Endothelial cell of umbilical vein (primary cell): ENCODE measurements around the gene SLC34A2. TPM values are rescaled to one million over a fixed set of nuclear protein-coding genes. Genes with fewer than 3 reads are reported as not detected.

Experiments used
- BruUV-seq: library from RNA; stranded (reverse); fragments of 400-500 nt; replicated peaks from 2 replicates; lab custom pipeline; 2021; lab: Mats Ljungman, UMichigan
- CTCF ChIA-PET: fragments of 300-600, 350-600 bp; sonication (Branson Sonifier 250); formaldehyde crosslinking; loops from one replicate; lab custom pipeline; 2021; ENCODE audit warnings: antibody characterized with exemption, inconsistent platforms; lab: Charles Lee
- POLR2A ChIA-PET: fragments of 300-600, 350-600 bp; sonication (Branson Sonifier 250); formaldehyde crosslinking; loops from one replicate; lab custom pipeline; 2021; ENCODE audit warnings: antibody characterized with exemption, inconsistent platforms; lab: Charles Lee
- DNase-seq: peaks from one replicate; pipeline ENCODE4 v3.0.0-alpha.2; 2011; ENCODE audit warnings: low read depth, low spot score
- FAIRE-seq: peaks from 2 replicates; lab custom pipeline; 2011; peaks lifted over from hg19 to GRCh38; lab: Jason Lieb, UNC
- H2AFZ ChIP-seq: 2 replicates; pipeline ENCODE4 v1.6.0; 2012; ENCODE audit warnings: low read depth, low read length, control low read depth, inconsistent platforms
- H3K27ac ChIP-seq: 2 replicates; pipeline ENCODE4 v1.5.1; 2011; ENCODE audit warnings: low read depth, mild to moderate bottlenecking, control low read depth, low read length, moderate library complexity; ENCODE audit not compliant: insufficient read depth
- H3K27me3 ChIP-seq, 2 experiments: 2 replicates each; pipeline versions ENCODE4 v1.6.0 to v1.6.1; 2011; ENCODE audit warnings: low read length in 2 of 2, mixed read lengths in 1 of 2; ENCODE audit not compliant: control insufficient read depth in 2 of 2, insufficient read depth in 2 of 2
- H3K36me3 ChIP-seq, 2 experiments: 2 replicates in 1 of 2; 3 replicates in 1 of 2; pipeline ENCODE4 v1.5.1; 2011; ENCODE audit warnings: low read length in 2 of 2, mild to moderate bottlenecking in 1 of 2, moderate library complexity in 1 of 2; ENCODE audit not compliant: control insufficient read depth in 2 of 2, insufficient read depth in 2 of 2; ENCODE audit errors: extremely low read depth in 1 of 2
- H3K4me1 ChIP-seq: 3 replicates; pipeline ENCODE4 v1.5.1; 2011; ENCODE audit warnings: mild to moderate bottlenecking, low read length; ENCODE audit not compliant: control insufficient read depth, insufficient read depth; ENCODE audit errors: extremely low read depth
- H3K4me2 ChIP-seq: 2 replicates; pipeline ENCODE4 v1.6.1; 2011; ENCODE audit warnings: low read length, control low read depth, mixed read lengths; ENCODE audit not compliant: insufficient read depth
- H3K4me3 ChIP-seq, 3 experiments: fragments of 200-600 bp in 1 of 3; sonication (generic), shearing (Covaris generic) in 1 of 3; replicated peaks in 1 of 3; 2 replicates each; pipeline ENCODE4 v1.5.1; 2011 to 2016; ENCODE audit warnings: control low read depth in 3 of 3, low read length in 3 of 3, mild to moderate bottlenecking in 2 of 3, inconsistent platforms in 1 of 3, low read depth in 1 of 3, moderate library complexity in 1 of 3; ENCODE audit not compliant: insufficient read depth in 1 of 3
- H3K79me2 ChIP-seq: 2 replicates; pipeline ENCODE4 v1.6.0; 2012; ENCODE audit warnings: low read length, inconsistent platforms; ENCODE audit not compliant: control insufficient read depth, insufficient read depth
- H3K9ac ChIP-seq: replicated peaks from 2 replicates; pipeline ENCODE3; 2011; ENCODE audit warnings: low read length, control low read depth; ENCODE audit not compliant: insufficient read depth; ENCODE audit errors: extremely low read depth
- H3K9me1 ChIP-seq: replicated peaks from 3 replicates; pipeline ENCODE4 v1.6.0; 2011; ENCODE audit warnings: mild to moderate bottlenecking, low read length; ENCODE audit not compliant: control insufficient read depth, insufficient read depth; ENCODE audit errors: extremely low read depth
- H3K9me3 ChIP-seq: replicated peaks from 2 replicates; pipeline ENCODE4 v1.5.1; 2012; ENCODE audit warnings: low read length, inconsistent platforms; ENCODE audit not compliant: control insufficient read depth, insufficient read depth
- H4K20me1 ChIP-seq: replicated peaks from 2 replicates; pipeline ENCODE3; 2011; ENCODE audit warnings: mild to moderate bottlenecking, low read length; ENCODE audit not compliant: control insufficient read depth, insufficient read depth; ENCODE audit errors: extremely low read depth
- EZH2 ChIP-seq: IDR thresholded peaks from 2 replicates; pipeline ENCODE4 v1.6.1; 2012; ENCODE audit warnings: borderline replicate concordance, low read depth, mild to moderate bottlenecking, moderate library complexity, low read length, inconsistent platforms; ENCODE audit not compliant: severe bottlenecking
- FOS ChIP-seq: IDR thresholded peaks from 2 replicates; pipeline ENCODE4 v1.6.1; 2011; ENCODE audit warnings: mild to moderate bottlenecking, low read length, moderate library complexity, borderline replicate concordance; ENCODE audit not compliant: insufficient read depth
- GATA2 ChIP-seq: IDR thresholded peaks from 2 replicates; pipeline ENCODE4 v1.7.0; 2011; ENCODE audit warnings: low read depth, mild to moderate bottlenecking, moderate library complexity, mixed read lengths, low read length; ENCODE audit not compliant: insufficient read length, insufficient read depth
- JUN ChIP-seq: IDR thresholded peaks from 2 replicates; pipeline ENCODE4 v1.6.1; 2011; ENCODE audit warnings: borderline replicate concordance, low read depth; ENCODE audit not compliant: insufficient read length, insufficient read depth
- MYC ChIP-seq: IDR thresholded peaks from one replicate; pipeline ENCODE4 v1.6.1; 2011; ENCODE audit warnings: mild to moderate bottlenecking, low read depth, low read length
- POLR2A ChIP-seq: IDR thresholded peaks from 2 replicates; pipeline ENCODE4 v1.6.1; 2012; ENCODE audit warnings: low read depth, mild to moderate bottlenecking, control low read depth, low read length
- POLR2AphosphoS5 ChIP-seq: IDR thresholded peaks from 2 replicates; pipeline ENCODE4 v1.6.1; 2012; ENCODE audit warnings: low read depth, mild to moderate bottlenecking, control low read depth, low read length, moderate library complexity; ENCODE audit not compliant: insufficient read depth
- dilution Hi-C: fragments of 300-500 bp; cut with MboI; formaldehyde crosslinking; loops from one replicate; pipeline ENCODE4 v1.15.0; 2019; ENCODE audit warnings: low sequenced_read_pairs; ENCODE audit not compliant: extremely low pct_ligation_motif_present
- intact Hi-C: fragments of 100-400 bp; cut with micrococcal nuclease; formaldehyde crosslinking; loops from one replicate; pipeline ENCODE4 v1.10.0; 2022
- polyA plus RNA-seq, 4 experiments: library from polyadenylated mRNA; depleted of rRNA in 3 of 4; stranded (reverse) in 3 of 4; unstranded in 1 of 4; fragments of >200 nt; gene quantifications; 2 replicates each; pipeline versions ENCODE4 v1.2.1 to v1.2.3, GENCODE V29; 2011 to 2012; ENCODE audit warnings: missing spikeins in 1 of 4
- total RNA-seq: library from RNA; stranded (reverse); gene quantifications from 2 replicates; pipeline ENCODE4 v1.2.3, GENCODE V29; 2021
- TF ChIP-seq, protein P1 (sequence below), 2 donors: IDR thresholded peaks; 1 replicate in 1 of 2; 2 replicates in 1 of 2; pipeline ENCODE4 v1.5.1; 2011; ENCODE audit warnings: low read length in 2 of 2, mild to moderate bottlenecking in 2 of 2, moderate library complexity in 2 of 2, control low read depth in 1 of 2, inconsistent platforms in 1 of 2, low read depth in 1 of 2; ENCODE audit not compliant: insufficient read depth in 1 of 2; ENCODE audit errors: extremely low read depth in 1 of 2
- TF ChIP-seq, protein P2 (sequence below): IDR thresholded peaks from 2 replicates; pipeline ENCODE4 v1.6.1; 2011; ENCODE audit not compliant: insufficient read depth, insufficient read length

Gene SLC34A2
- total and polyA plus RNA-seq, 2 donors (not counting 3 experiments of a cell fraction or from before 2014, with no cell fraction given): not detected

DNA sequence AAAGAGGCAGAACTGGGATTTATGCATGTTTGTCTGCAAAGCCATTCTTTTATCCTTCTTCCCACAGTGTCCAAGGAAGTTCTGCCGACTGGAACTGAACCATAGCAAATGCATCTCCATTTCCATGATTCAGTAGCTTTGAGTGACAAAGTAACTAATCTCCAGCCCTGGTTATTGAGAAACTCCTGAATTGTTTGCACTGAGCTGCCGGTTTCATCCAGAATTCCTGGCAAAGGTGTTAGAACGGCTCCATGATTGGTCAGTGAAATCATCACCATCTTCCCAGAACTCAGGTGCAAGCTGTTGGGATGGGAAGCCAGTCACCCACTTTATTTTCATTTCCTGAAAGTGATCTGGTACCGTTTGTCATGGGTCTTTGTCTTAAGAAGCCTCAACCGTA lies 47.0 kb upstream of the SLC34A2 start:
- H3K4me3 ChIP-seq: no peak overlapping the region
- H3K9me1 ChIP-seq: no peaks in the 10 kb centered on the region
- no peaks in the 10 kb centered on the region for H3K36me3 ChIP-seq
- H3K9ac ChIP-seq: no peak overlapping the region
- H3K27me3 ChIP-seq: no peaks in the 10 kb centered on the region
- no peak overlapping the region for H3K27ac ChIP-seq
- TF ChIP-seq EZH2 (no peak), FOS (no peak), MYC (no peak), POLR2A (no peak), JUN (no peak), POLR2AphosphoS5 (no peak), GATA2 (no peak)
- TF ChIP-seq, protein P1, sequence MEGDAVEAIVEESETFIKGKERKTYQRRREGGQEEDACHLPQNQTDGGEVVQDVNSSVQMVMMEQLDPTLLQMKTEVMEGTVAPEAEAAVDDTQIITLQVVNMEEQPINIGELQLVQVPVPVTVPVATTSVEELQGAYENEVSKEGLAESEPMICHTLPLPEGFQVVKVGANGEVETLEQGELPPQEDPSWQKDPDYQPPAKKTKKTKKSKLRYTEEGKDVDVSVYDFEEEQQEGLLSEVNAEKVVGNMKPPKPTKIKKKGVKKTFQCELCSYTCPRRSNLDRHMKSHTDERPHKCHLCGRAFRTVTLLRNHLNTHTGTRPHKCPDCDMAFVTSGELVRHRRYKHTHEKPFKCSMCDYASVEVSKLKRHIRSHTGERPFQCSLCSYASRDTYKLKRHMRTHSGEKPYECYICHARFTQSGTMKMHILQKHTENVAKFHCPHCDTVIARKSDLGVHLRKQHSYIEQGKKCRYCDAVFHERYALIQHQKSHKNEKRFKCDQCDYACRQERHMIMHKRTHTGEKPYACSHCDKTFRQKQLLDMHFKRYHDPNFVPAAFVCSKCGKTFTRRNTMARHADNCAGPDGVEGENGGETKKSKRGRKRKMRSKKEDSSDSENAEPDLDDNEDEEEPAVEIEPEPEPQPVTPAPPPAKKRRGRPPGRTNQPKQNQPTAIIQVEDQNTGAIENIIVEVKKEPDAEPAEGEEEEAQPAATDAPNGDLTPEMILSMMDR (IDR thresholded peaks at IDR 0.05; ENCODE audit: extremely low read depth in 1 of 2, insufficient read depth in 1 of 2, low read depth in 1 of 2, low read length in 2 of 2): no peak
- TF ChIP-seq, protein P2, sequence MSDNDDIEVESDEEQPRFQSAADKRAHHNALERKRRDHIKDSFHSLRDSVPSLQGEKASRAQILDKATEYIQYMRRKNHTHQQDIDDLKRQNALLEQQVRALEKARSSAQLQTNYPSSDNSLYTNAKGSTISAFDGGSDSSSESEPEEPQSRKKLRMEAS: no peak
- H4K20me1 ChIP-seq: no peaks in the 10 kb centered on the region
- DNase-seq: no peak
- CTCF ChIA-PET: interaction anchor here (1.5 kb wide), 1 partner anchor 16 kb away, joined by 3 read pairs; no protein-coding TSS in a partner anchor
- no peaks in the 10 kb centered on the region for H3K79me2 ChIP-seq
- dilution Hi-C loops: no loop called here
- intact Hi-C loops: no loop called here
- H2AFZ ChIP-seq: no peak overlapping the region
- no TSS peak for BruUV-seq
- no peaks in the 10 kb centered on the region for H3K9me3 ChIP-seq
- no peak overlapping the region for H3K4me2 ChIP-seq
- POLR2A ChIA-PET: no interaction called here
- H3K4me1 ChIP-seq: no peaks in the 10 kb centered on the region
- no peak for FAIRE-seq
